GM19043 (cell line): ENCODE measurements around the gene IGDCC3.
"Not testable (repeated sequence)": the region's sequence is repeated elsewhere in the genome, so short reads cannot be mapped to it uniquely, and the experiment has no call there.

Source experiments
- ATAC-seq: cut with Tn5 transposase; IDR thresholded peaks from one replicate; pipeline ENCODE4 v1.9.1; 2021; ENCODE audit warnings: low read depth; ENCODE audit not compliant: unreplicated experiment

The IGDCC3 gene

DNA sequence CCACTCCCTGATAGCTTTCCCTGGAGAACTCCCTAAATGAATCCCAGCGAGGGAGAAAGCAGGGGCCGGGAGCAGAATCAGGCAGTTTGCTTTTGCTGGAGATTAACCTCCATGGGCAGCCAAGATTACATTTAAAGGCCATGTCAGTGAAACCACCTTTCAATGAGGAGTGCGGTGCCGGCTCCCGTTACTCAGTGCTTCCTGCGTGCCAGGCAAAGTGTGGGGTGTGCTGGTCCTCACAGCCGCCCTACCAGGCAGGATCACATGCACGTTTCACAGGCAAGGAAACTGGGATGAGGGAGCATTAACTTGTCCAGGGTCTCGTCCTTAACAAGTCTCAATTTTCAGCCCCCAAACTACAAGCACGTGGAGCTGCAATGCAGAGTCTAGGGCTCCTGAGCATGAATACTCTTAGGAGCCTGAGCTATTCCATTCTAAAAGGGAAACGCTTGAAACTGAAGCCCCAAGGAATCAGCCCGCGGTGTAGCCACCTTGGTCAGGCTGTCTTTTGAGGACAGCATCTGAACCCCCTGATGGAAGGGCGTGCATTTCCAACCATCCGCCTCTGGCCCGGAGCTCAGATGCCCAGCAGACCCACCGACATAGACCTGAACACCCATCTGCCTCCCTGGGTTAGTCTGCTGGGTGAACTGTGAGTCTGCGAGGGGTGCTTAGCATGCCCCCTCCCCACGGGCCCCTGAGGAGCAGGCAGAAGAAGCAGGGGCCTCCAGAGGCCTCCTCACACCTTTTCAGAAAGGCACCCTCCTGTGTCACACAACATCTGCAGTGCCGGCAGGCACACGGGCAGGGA lies 5.6 kb downstream of the IGDCC3 start:
- ATAC-seq = no peak

DNA sequence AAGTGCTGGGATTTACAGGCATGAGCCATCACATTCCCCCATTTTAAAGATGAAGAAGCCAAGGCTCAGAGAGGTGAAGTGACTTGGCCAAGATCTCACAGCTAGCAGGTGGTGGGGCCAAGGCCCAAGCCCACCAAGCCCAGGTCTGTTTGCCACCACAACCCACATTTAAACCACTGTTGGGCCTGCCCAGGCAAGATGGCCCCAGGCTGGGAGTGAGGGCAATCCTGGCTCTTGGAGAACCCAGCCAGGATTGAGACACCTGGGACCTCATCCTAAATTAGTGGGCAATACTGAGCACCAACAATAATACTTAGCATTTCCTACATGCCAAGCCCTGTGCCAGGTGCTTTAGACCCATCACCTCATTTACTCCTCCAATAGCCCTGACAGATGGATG lies 6.9 kb downstream of the IGDCC3 start:
- ATAC-seq = no peak

DNA sequence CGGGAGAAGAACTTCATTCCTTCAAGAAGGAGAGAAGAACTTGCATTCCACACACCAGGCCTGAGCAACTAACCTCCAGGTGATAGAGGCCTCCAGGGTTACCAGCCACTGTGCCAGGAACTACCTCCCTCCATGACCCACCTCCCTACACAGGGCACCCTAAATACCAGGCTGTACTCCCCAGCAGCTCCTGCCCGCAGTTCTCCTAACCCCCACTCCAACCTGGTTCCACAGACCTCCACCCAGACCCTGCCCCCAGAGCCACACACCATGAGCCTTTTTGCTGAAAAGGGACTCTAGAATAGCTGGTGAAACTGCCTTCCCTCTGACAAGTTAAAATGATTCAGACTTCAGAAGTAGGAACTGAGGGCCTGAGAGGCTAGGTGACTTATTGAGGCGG lies 8.2 kb downstream of the IGDCC3 start:
- ATAC-seq = no peak

DNA sequence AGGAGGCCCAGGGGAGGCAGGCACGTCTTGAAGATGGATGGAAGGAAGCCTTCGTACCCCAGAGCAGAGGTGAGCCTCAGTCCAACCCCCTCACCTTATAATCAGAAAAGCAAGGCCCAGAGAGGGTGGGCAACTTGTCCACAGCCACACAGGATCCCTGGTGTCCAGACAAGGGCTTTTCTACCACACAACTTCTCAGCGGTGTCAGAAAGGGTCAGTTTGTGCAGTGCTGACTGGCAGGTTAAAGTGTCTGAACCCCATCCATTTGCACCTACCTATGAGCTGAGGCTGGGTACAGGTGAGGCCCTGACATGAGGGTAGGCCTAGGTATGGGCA lies 8.6 kb downstream of the IGDCC3 start:
- no peak for ATAC-seq

DNA sequence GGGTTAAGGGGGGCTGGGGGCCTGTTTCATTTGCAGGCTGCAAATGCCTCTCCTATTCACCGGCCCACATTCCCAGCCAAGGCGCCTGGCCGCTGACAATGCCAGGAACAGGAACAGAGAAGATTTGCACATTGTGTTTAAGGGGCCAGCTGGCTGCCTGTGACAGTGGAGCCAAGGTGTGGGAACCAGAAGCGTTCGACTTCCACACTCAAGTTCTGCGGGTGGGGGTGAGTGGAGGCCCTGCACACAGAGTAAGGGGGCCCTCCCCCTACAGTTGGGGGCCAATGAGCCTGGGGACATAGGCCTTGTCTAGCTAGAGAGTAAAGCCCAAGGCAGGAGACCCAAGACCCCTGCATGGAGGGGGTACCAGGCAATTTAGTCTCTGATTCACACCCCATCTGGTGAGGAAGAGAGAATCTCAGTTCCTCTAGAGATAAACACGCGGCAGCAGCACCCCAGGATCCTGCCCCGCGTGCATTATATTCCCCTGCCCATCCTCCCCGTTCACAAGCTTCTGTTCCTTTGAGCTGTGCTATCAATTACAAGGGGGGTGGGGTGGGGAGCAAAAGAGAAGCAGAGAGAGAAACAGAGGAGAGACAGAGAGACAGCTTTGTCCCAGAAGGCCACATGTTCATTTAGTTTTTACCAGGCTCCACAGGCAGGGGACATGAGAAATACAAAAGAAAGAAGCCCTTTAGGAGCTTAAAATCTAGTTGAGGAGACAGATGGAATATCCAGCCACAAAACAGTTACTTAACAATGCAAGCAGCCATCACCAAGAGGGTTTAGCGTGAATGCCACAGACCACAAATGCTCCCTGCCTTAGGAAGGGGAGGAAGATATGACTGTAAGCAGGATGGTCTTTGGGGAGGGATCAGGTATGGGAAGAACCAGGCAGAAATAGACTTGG lies 9.2 kb downstream of the IGDCC3 start:
- ATAC-seq = no peak

DNA sequence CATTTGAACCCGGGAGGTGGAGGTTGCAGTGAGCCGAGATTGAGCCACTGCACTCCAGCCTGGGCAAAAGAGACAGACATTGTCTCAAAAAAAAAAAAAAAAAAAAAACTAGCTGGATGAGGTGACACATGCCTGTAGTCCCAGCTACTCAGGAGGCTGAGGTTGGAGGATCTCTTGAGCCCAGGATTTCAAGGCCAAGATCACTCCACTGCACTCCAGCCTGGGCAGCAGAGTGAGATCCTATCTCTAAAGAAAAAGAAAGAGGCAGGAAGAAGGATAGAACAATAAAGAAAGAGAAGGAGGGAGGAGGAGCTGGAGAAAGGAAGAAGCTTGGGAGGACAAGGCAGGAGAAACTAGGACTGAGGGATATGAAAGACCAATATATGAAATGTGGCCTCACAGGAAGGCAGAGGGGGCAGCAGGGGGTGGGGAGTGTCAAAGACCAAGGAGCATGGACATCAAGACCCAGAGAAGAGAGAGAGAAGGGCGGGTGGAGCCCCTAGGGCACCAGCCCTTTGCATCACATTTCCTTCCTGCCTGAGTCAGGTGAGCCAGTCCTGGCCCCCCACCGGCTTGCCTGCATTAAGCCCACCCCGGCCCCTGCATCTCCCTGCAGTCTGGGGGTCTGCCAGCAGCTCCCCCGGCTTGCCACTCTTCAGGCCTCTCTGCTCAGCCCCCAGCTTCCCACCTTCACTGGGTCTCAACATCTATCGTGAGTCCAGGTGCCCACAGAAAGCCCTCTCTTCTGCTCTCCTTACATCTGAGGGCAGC lies 11.5 kb downstream of the IGDCC3 start:
- ATAC-seq = no peak

DNA sequence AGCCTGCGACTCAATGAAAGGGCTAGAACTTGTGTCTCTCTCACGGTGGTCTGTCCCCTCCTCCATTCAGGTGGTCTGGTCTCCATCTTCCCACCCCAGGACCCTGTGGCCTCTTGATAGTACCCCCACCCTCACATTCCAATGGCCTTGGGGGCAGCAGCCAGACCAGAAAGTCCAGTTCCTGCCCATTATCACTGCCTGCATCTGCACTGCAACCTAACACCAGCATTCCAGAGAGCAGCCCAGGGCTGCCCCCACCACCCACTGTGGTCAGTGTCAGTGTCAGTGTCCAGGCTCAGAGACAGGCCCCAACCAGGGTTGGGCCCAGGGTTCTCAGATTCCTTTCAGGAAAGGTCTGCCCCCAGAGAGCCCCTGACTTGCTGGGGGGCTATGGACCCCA lies 12.6 kb downstream of the IGDCC3 start:
- no peak for ATAC-seq

DNA sequence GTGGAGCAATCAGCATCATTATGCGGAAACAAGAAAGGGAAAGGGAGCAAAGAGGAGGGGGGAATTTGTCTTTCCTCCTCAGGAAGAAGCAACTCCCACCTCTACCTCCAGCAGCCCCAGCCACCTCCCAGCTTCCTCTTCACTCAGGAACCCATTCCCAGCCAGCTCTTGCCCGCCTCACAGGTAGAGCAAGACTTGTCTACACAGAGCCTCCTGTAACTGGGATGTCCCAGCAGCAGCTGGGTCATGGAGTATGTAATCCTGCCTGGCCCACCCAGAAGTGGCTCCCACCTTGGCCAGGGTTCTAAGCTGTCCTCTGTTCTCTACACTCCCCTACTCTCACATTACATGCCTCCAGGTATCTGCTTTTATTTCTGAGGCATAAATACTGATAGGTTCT lies 14.0 kb downstream of the IGDCC3 start:
- no peak for ATAC-seq

DNA sequence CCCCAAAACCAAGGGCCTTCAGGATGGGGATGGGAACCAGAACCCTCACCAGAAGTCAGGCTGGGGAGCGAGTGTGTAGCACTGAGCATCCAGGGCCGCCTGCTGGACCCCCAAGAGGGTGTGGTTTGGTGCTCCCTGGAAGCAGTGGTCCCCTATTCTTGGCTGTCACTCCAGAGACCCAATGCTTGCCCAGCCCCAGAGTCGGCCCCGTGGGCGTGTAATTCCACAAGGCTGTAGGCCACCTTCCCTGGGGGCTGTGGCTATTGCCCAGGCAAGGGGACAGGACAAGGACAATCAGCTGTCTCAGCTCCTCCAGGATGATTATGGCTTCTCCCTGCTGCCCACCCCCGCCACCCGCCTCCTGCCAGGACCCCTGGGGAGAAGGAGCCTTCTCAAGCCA lies 14.5 kb downstream of the IGDCC3 start:
- ATAC-seq = no peak

DNA sequence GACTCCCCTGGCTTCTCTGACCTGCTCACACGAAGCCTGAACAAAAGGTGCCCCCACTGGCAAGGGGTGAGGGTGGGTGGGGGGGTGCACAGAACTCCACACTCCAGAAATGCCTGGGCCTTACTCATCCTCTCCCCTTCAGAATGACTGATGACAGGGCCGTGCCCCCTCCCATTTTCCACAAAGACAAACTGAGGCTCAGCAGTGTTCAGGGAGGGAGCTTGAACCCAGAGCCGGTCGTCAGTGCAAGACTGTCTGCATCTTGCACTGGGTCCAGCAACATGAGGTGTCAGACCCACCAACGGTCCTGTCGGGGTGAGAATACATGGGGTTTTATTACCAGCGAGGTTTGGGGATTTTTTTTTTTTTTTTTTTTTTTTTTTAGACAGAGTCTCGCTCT lies 15.3 kb downstream of the IGDCC3 start:
- no peak for ATAC-seq

DNA sequence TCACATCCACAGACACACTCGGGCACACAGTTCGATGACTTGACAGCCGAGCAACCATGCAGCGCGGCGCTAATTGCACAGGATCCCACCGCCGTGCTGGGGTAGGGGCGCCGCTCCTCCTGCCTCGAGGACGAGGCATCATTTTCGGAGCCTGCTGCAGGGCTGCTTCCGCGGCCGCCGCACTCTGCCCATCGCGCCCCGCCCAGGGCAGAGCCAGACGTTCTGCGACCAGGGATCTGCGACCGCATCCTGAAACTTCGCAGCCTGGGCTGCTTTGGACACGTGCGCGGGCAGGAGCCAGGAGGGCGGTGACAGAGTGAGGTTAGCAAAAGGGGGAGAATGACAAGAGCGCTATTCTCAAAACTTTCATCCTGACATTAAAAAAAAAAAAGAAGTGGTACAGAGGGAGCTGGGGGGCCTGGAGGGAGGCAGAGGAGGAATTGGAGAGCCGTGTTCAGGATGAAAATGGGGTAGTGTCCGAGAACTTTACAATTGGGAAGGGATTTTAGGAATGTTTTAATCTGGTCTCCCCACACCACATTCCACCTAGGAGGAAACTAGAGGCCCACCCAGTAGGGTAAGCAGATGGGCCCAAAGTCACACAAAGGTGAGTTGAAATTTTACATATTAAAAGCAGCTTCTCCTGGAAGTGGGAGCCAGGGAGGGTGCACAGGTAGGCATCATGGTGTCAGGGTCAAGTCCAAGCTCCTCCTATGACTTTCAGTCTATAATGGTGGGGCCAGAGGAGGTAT lies 15.9 kb downstream of the IGDCC3 start:
- ATAC-seq = no peak

DNA sequence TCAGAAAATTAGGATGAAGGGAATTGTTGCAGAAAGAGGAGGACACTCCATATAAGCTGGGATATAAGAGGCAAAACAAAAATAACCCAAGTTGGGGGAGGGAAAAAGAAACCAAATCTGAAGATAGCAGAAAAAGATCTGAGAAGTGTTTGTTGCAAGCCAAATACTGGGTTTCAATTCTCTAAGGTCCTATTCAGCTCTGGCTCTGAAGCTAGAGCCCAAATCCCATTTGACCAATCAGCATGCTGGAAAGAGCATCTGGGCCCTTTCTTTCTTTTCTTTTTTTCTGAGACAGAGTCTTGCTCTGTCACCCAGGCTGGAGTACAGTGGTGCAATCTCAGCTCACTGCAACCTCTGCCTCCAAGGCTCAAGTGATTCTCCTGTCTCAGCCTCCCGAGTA lies 17.3 kb downstream of the IGDCC3 start:
- no peak for ATAC-seq

DNA sequence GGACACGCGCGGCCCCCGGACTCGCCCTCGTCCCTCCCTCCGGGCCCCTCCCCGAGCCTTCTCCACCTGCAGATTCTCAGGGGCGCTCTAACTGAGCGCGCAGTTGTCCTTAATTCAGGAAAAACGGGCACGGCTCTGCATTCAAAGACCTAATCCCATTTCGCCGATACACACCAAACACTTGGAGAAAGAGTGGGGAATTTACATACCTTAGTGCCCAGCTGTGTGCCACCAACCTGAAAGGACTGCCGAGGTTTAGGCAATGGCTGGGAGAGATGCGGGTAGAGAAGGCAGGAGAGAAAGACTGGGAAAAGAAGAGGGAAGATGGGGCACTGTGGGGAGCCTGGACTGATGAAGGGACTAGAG lies 21.8 kb downstream of the IGDCC3 start:
- ATAC-seq = no peak

DNA sequence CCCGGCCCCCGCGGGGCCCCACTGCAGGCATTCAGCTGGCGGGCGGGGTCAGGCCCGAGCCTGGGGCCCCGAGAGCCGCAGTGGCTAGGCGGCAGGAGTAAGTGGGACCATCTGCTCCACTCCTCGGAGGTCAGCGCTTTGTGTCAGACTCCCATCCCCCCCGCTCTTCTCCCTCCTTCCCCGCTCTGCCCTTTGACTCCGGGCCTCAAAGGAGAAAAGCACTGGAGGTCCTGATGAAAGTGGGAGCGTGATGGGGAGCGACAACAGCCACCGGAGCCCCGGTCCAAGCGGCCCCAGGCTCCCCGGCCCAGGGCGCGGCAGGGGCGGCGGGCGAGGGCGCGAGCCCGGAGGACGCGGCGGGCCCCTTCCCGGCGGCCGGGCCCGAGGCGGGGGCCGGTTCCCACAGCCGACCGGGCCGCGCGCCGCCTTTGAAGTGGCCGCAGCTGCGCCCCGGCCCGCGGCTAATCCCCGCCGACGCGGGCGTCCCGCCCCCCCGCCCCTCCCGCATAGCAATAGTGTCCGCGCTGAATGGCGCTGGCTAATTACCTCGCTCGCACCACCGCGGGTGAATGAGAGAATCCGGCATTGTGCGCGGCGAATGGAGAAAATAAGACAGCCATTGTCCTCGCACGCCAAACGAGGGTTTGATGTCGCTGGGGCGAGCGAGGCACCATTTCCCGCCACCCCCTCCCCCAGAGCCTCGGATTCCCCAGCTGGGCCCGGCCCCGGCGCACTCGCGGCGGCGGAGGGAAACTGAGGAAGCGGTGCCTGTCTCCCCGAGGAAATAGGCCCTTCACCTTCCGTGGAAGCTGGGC lies 22.4 kb downstream of the IGDCC3 start:
- ATAC-seq = no peak

DNA sequence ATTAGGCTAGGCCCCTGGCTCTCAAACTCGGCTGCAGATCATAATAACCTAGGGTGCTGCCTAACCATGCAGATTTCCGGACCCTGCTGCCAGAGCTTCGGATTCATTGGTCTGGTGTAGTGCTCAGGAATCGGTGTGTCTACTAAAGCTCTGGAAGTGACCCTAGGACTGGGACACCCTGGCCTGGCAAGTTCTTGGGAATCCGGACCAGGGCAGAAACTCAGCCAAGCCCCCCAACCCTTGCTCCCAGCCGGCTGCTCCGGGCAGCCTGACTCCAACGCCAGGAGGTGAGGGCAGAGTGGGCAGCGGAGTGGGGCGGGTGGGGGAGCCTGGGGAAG lies 23.0 kb downstream of the IGDCC3 start:
- ATAC-seq = no peak

DNA sequence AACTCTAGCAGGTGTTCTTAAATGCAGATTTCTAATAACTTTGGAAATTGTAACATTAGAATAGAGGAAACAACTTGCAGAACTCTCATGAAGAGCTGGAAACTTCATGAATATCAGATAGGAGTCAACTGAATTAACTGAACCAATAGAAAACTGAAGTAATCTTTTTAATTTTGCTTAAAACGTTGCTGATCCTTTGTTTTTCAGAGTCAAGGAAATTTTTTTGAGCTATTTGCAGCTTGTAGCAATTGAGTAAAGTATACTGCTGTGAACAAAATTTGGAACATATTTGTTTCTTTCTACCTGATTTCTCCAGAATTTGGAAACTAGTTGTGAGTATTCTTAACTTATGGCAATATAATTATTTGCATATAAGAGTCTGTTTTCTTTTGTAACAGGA lies 25.8 kb downstream of the IGDCC3 start:
- not testable (repeated sequence) for ATAC-seq

DNA sequence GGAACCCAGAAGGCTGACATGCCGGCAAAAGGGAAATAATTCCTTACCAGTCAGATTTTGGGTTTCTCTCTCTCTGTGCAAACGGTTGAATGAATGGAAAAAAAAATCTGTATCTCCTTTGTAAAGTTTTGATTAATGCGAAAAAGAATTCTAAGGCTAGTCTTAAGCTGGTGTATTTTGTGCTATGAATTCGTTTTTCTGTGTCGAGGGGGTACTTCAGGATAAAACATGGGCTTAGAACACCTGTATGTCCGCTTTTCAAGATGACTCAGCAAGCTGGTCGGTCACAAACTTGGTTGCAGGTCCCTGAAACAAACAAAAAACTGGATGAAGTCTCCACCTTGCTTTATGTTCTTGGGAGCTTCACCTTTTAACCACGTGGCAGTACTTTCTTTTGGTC lies 28.5 kb downstream of the IGDCC3 start:
- ATAC-seq = no peak

DNA sequence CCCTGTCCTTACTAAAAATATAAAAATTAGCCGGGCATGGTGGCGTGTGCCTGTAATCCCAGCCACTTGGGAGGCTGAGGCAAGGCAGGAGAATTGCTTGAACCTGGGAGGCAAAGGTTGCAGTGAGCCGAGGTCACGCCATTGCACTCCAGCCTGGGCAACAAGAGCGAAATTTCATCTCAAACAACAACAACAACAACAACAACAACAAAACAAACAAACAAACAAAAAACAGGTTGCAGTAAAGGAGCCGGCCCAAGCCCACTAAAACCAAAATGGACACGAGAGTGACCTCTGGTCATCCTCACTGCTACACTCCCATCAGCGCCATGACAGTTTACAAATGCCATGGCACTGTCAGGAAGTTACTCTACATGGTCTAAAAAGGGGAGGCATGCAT lies 30.0 kb downstream of the IGDCC3 start:
- not testable (repeated sequence) for ATAC-seq

DNA sequence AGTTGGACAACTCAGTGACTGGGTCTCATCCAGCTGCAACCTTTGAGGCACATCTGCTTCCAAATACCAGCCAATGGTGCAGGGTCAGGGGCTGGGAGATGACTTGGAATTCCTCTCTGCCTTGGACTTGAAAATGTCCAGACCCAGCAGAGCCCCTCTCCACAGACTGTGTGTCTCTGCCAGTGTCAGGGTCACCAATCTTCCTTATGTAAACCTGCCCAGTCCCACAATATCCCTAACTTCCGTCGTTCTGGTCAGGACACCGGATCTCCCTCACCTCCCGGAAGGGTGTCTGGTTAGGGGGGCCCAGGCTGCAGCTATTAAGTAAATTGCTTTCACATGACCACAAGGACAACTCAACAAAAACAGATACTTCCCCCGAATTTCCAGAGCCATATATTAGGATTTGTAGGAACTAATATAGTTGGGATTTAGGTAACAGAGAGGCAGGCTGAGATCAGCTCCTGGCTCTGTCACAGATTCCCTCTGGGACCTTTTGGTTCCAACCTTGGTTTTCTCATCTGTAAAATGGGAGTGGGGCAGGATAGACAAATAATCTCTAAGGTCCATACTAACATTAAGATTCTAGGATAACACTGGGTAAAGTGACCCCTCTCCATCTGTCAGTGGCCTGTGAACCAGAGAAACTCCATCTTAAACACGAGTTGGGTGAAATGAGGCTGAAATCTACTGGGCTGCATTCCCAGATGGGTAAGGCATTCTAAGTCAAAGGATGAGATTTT lies 30.8 kb downstream of the IGDCC3 start:
- ATAC-seq = no peak
